B cell (primary cell): ENCODE data around the gene EFCAB8. TPM values are rescaled to one million over a fixed set of nuclear protein-coding genes. Genes with fewer than 3 reads are reported as not detected.

Source experiments
- ATAC-seq: fragments of 200-7000 bp; cut with Tn5 transposase; one replicate; pipeline ENCODE4 v1.10.0; 2021; ENCODE audit warnings: low read depth, mild to moderate bottlenecking, moderate number of reproducible peaks, moderate library complexity
- CTCF ChIA-PET: fragments of 350-600 bp; sonication (Branson Sonifier 250); formaldehyde crosslinking; loops from one replicate; lab custom pipeline; 2021; ENCODE audit warnings: antibody characterized with exemption, inconsistent platforms; lab: Charles Lee
- POLR2A ChIA-PET: fragments of 350-600 bp; sonication (Branson Sonifier 250); formaldehyde crosslinking; loops from one replicate; lab custom pipeline; 2021; ENCODE audit warnings: antibody characterized with exemption; lab: Charles Lee
- DNase-seq: peaks from one replicate; pipeline ENCODE4 v3.0.0; 2013
- H2AFZ ChIP-seq: 2 replicates; pipeline ENCODE4 v1.6.1; 2012; ENCODE audit warnings: mild to moderate bottlenecking, low read depth, low read length; ENCODE audit not compliant: insufficient read depth, poor library complexity, severe bottlenecking
- H3K27ac ChIP-seq, 2 donors: 1 replicate in 1 of 2; 2 replicates in 1 of 2; pipeline ENCODE4 v1.5.1; 2012 to 2013; ENCODE audit warnings: low read length in 2 of 2, mild to moderate bottlenecking in 2 of 2, moderate library complexity in 1 of 2
- H3K27me3 ChIP-seq, 4 experiments: fragments of 200-600 bp in 1 of 4; sonication (generic) in 1 of 4; replicated peaks in 1 of 4; 1 replicate in 2 of 4; 2 replicates in 2 of 4; pipeline versions ENCODE4 v1.6.1 to v1.7.0; 2013 to 2016; ENCODE audit warnings: low read length in 3 of 4, mild to moderate bottlenecking in 2 of 4, mixed read lengths in 1 of 4, moderate library complexity in 1 of 4; ENCODE audit not compliant: insufficient read depth in 4 of 4, control insufficient read depth in 3 of 4; ENCODE audit errors: control extremely low read depth in 1 of 4
- H3K36me3 ChIP-seq, 2 experiments: replicated peaks in 1 of 2; 1 replicate in 1 of 2; 2 replicates in 1 of 2; pipeline versions ENCODE4 v1.6.1 to v1.7.1; 2013; ENCODE audit warnings: low read length in 1 of 2; ENCODE audit not compliant: insufficient read depth in 2 of 2, control insufficient read depth in 1 of 2; ENCODE audit errors: control extremely low read depth in 1 of 2, extremely low read depth in 1 of 2
- H3K4me1 ChIP-seq, 2 donors: fragments of 200-600 bp in 1 of 2; sonication (generic) in 1 of 2; 1 replicate in 1 of 2; 2 replicates in 1 of 2; pipeline versions ENCODE4 v1.5.1 to v1.6.1; 2013 to 2017; ENCODE audit warnings: low read length in 2 of 2; ENCODE audit not compliant: control insufficient read depth in 2 of 2, insufficient read depth in 2 of 2
- H3K4me2 ChIP-seq: replicated peaks from 2 replicates; pipeline ENCODE3; 2012; ENCODE audit warnings: mild to moderate bottlenecking, low read depth, low read length; ENCODE audit not compliant: poor library complexity, severe bottlenecking
- H3K4me3 ChIP-seq, 5 experiments: fragments of 200-600 bp in 1 of 5; sonication (generic) in 1 of 5; 1 replicate in 3 of 5; 2 replicates in 2 of 5; pipeline versions ENCODE4 v1.5.1 to v1.7.0; 2011 to 2016; ENCODE audit warnings: low read length in 4 of 5, mild to moderate bottlenecking in 4 of 5, low read depth in 2 of 5, control low read depth in 1 of 5, moderate library complexity in 1 of 5; ENCODE audit not compliant: insufficient read depth in 1 of 5; ENCODE audit errors: control extremely low read depth in 1 of 5, extremely low read depth in 1 of 5
- H3K79me2 ChIP-seq: fragments of 200-600 bp; sonication (generic); one replicate; pipeline ENCODE4 v1.6.0; 2016; ENCODE audit warnings: low read length; ENCODE audit not compliant: control insufficient read depth, insufficient read depth
- H3K9ac ChIP-seq: fragments of 200-600 bp; sonication (generic); 2 replicates; pipeline ENCODE4 v1.6.1; 2017; ENCODE audit warnings: mild to moderate bottlenecking, low read length, moderate library complexity
- H3K9me3 ChIP-seq, 3 donors: one replicate each; pipeline versions ENCODE4 v1.6.1 to v1.7.1; 2013; ENCODE audit warnings: low read length in 2 of 3; ENCODE audit not compliant: control insufficient read depth in 2 of 3, insufficient read depth in 1 of 3; ENCODE audit errors: control extremely low read depth in 1 of 3
- H4K20me1 ChIP-seq: 2 replicates; pipeline ENCODE4 v1.6.0; 2012; ENCODE audit warnings: mild to moderate bottlenecking, low read length; ENCODE audit not compliant: insufficient read depth, control insufficient read depth, poor library complexity, severe bottlenecking
- H3K27ac Mint-ChIP-seq: one replicate; pipeline ENCODE4 v1.8.0; 2021; ENCODE audit warnings: mixed read lengths
- H3K27me3 Mint-ChIP-seq: one replicate; pipeline ENCODE4 v1.8.0; 2021; ENCODE audit warnings: mixed read lengths
- H3K4me1 Mint-ChIP-seq: one replicate; pipeline ENCODE4 v1.8.0; 2021; ENCODE audit warnings: mixed read lengths
- H3K4me3 Mint-ChIP-seq: one replicate; pipeline ENCODE4 v1.8.0; 2021; ENCODE audit warnings: mixed read lengths
- H3K9me3 Mint-ChIP-seq: one replicate; pipeline ENCODE4 v1.8.0; 2022; ENCODE audit warnings: mixed read lengths; ENCODE audit not compliant: insufficient read depth
- EZH2 ChIP-seq: IDR thresholded peaks from 2 replicates; pipeline ENCODE4 v1.6.1; 2012; ENCODE audit warnings: borderline replicate concordance, low read depth, mild to moderate bottlenecking, moderate library complexity, low read length; ENCODE audit not compliant: insufficient read depth, poor library complexity, severe bottlenecking
- WGBS: methylation state at CpG from one replicate; pipeline ENCODE4 v1.1.5; 2013; ENCODE audit warnings: missing lambda C conversion rate; ENCODE audit not compliant: insufficient coverage; 5-methylcytosine and 5-hydroxymethylcytosine counted together
- intact Hi-C: fragments of 100-400 bp; cut with micrococcal nuclease; formaldehyde crosslinking; loops from one replicate; pipeline ENCODE4 v1.10.0; 2022
- polyA plus RNA-seq: library from polyadenylated mRNA; depleted of rRNA; stranded (reverse); fragments of >200 nt; gene quantifications from 2 replicates; pipeline ENCODE4 v1.2.3, GENCODE V29; 2012
- total RNA-seq, 2 donors: library from RNA; stranded (reverse); fragments of 120-200 nt in 1 of 2; gene quantifications; 1 replicate in 1 of 2; 2 replicates in 1 of 2; pipeline versions ENCODE4 v1.2.3 to v1.2.4, GENCODE V29; 2013 to 2022
- TF ChIP-seq, protein P1 (sequence below): fragments of 200-600 bp; IDR thresholded peaks from one replicate; pipeline ENCODE4 v1.8.0; 2022; ENCODE audit warnings: antibody characterized with exemption, mild to moderate bottlenecking

Gene EFCAB8
- total and polyA plus RNA-seq, 2 donors (not counting 1 experiment from before 2014, with no cell fraction given) = 0.72 to 2.3 TPM

DNA sequence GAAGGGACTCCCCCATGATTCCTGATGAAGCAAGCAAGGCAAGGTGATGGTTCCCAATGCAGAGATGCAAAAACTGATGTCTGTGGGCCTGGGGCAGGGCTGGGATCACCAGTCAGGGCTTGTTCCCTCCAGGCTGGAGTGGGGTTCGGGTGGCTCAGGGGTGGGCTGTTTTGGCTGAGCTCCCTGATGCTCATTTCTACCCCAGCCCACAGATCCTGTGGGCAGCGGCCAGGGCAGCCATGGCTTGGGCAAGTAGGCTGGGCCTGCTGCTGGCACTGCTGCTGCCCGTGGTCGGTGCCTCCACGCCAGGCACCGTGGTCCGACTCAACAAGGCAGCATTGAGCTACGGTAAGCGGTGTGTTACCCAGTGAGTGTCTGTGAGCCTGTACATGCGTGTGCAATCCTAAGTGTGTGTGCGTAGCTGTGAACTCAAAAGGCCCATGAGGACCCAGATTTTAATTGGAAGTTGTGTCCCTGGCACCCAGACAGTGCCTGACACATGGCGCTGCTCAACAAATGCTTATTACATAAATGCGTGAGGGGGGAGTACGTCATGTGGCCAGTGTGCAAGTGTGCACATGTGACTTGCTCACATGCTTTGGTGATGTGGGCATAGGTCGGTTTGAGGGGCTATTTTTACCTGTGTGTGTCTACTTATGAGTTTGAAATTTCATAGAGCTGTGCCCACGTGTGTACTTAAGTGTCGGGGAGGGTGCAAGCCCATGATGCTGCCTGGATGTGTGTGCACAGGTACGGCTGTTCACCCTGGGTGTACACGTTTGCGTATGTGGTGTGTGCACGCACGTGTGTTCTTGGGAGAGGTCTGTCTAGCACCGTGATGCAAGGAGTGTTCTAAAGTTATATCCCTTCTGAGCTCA is 149.9 kb downstream of the EFCAB8 start:
- intact Hi-C loops = no loop called here
- Histone ChIP-seq H3K79me2 (no peaks in the 10 kb centered on the region), H3K9me3 (peaks cover 0 to 13% (median 7%) of the 10 kb centered on the region in 3 donors), H3K27ac (no peak overlapping the region), H2AFZ (no peak overlapping the region), H4K20me1 (no peaks in the 10 kb centered on the region), H3K9ac (no peak overlapping the region), H3K4me1 (no peaks in the 10 kb centered on the region), H3K4me2 (no peak overlapping the region), H3K27me3 (no peaks in the 10 kb centered on the region), H3K36me3 (no peaks in the 10 kb centered on the region), H3K4me3 (no peak overlapping the region)
- no peak overlapping the region for H3K4me3 Mint-ChIP-seq
- no peak for ATAC-seq
- ChIA-PET POLR2A (no interaction called here), CTCF (no interaction called here)
- H3K4me1 Mint-ChIP-seq = peaks cover 2% of the 10 kb centered on the region
- 92% methylated on average over 22 of the region's 23 CpGs for WGBS
- no peak overlapping the region for H3K27ac Mint-ChIP-seq
- TF ChIP-seq, protein P1, sequence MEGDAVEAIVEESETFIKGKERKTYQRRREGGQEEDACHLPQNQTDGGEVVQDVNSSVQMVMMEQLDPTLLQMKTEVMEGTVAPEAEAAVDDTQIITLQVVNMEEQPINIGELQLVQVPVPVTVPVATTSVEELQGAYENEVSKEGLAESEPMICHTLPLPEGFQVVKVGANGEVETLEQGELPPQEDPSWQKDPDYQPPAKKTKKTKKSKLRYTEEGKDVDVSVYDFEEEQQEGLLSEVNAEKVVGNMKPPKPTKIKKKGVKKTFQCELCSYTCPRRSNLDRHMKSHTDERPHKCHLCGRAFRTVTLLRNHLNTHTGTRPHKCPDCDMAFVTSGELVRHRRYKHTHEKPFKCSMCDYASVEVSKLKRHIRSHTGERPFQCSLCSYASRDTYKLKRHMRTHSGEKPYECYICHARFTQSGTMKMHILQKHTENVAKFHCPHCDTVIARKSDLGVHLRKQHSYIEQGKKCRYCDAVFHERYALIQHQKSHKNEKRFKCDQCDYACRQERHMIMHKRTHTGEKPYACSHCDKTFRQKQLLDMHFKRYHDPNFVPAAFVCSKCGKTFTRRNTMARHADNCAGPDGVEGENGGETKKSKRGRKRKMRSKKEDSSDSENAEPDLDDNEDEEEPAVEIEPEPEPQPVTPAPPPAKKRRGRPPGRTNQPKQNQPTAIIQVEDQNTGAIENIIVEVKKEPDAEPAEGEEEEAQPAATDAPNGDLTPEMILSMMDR = no peak
- no peak for TF ChIP-seq EZH2
- DNase-seq = no peak
- peaks cover 4% of the 10 kb centered on the region for H3K9me3 Mint-ChIP-seq
- H3K27me3 Mint-ChIP-seq = no peaks in the 10 kb centered on the region
